ENCODE data around the gene SCART1.

Gene SCART1

GRCh38 chr10:133442191-133442966, 11.4 kb upstream of the SCART1 start:
- no peak for DNase-seq (ENCODE audit: low spot score in 2 of 2)
- Histone ChIP-seq H3K4me1 (no peaks in the 10 kb centered on the region), H3K9me3 (no peaks in the 10 kb centered on the region; the same call in 1 of the 2 replicates), H3K36me3 (replicated peaks) (no peaks in the 10 kb centered on the region), H3K27me3 (ENCODE audit: low read depth) (no peaks in the 10 kb centered on the region), H3K4me3 (no peak overlapping the region)
- in situ Hi-C loops (cut with MboI; ENCODE audit: low sequenced_read_pairs) = loop anchor here (10.0 kb wide), 1 partner anchor 132 kb away; no protein-coding TSS in a partner anchor

- H3K4me1 ChIP-seq = no peaks in the 10 kb centered on the region
- DNase-seq (ENCODE audit: low spot score in 2 of 2) = no peak
- H3K36me3 ChIP-seq (replicated peaks) = no peaks in the 10 kb centered on the region
- H3K9me3 ChIP-seq = no peaks in the 10 kb centered on the region; the same call in 1 of the 2 replicates
- in situ Hi-C loops (cut with MboI; ENCODE audit: low sequenced_read_pairs) = loop anchor here (10.0 kb wide), 1 partner anchor 132 kb away; no protein-coding TSS in a partner anchor
- H3K4me3 ChIP-seq = no peak overlapping the region
- no peaks in the 10 kb centered on the region for H3K27me3 ChIP-seq (ENCODE audit: low read depth)
Observed at GRCh38 chr10:133442967-133443924, 10.5 kb upstream of the SCART1 start.

GRCh38 chr10:133444342-133445267, 9.1 kb upstream of the SCART1 start:
- in situ Hi-C loops (cut with MboI; ENCODE audit: low sequenced_read_pairs) = loop anchor here (10.0 kb wide), 1 partner anchor 130 kb away; no protein-coding TSS in a partner anchor
- Histone ChIP-seq H3K27me3 (ENCODE audit: low read depth) (no peaks in the 10 kb centered on the region), H3K36me3 (replicated peaks) (no peaks in the 10 kb centered on the region), H3K4me1 (no peaks in the 10 kb centered on the region), H3K4me3 (no peak overlapping the region), H3K9me3 (no peaks in the 10 kb centered on the region; the same call in 1 of the 2 replicates)
- no peak for DNase-seq (ENCODE audit: low spot score in 2 of 2)

- H3K36me3 ChIP-seq (replicated peaks) = no peaks in the 10 kb centered on the region
- H3K27me3 ChIP-seq (ENCODE audit: low read depth) = no peaks in the 10 kb centered on the region
- no peak for DNase-seq (ENCODE audit: low spot score in 2 of 2)
- no peaks in the 10 kb centered on the region; the same call in 1 of the 2 replicates for H3K9me3 ChIP-seq
- H3K4me3 ChIP-seq = no peak overlapping the region
- in situ Hi-C loops (cut with MboI; ENCODE audit: low sequenced_read_pairs) = loop anchor here (10.0 kb wide), 1 partner anchor 130 kb away; no protein-coding TSS in a partner anchor
- no peaks in the 10 kb centered on the region for H3K4me1 ChIP-seq
Observed at GRCh38 chr10:133445268-133445732, 8.4 kb upstream of the SCART1 start.

GRCh38 chr10:133445751-133446708, 7.7 kb upstream of the SCART1 start:
- in situ Hi-C loops (cut with MboI; ENCODE audit: low sequenced_read_pairs) = loop anchor here (10.0 kb wide), 1 partner anchor 129 kb away; no protein-coding TSS in a partner anchor
- H3K9me3 ChIP-seq = no peaks in the 10 kb centered on the region; the same call in 1 of the 2 replicates
- H3K4me1 ChIP-seq = no peaks in the 10 kb centered on the region
- H3K27me3 ChIP-seq (ENCODE audit: low read depth) = peaks cover 2% of the 10 kb centered on the region
- no peaks in the 10 kb centered on the region for H3K36me3 ChIP-seq (replicated peaks)
- H3K4me3 ChIP-seq = no peak overlapping the region
- DNase-seq (ENCODE audit: low spot score in 2 of 2) = no peak

- in situ Hi-C loops (cut with MboI; ENCODE audit: low sequenced_read_pairs) = loop anchor here (10.0 kb wide), 1 partner anchor 128 kb away; no protein-coding TSS in a partner anchor
Observed at GRCh38 chr10:133446979-133447378, 6.8 kb upstream of the SCART1 start.

GRCh38 chr10:133448120-133448519, 5.6 kb upstream of the SCART1 start:
- H3K4me1 ChIP-seq = no peaks in the 10 kb centered on the region
- in situ Hi-C loops (cut with MboI; ENCODE audit: low sequenced_read_pairs) = loop anchor here (10.0 kb wide), 1 partner anchor 127 kb away; no protein-coding TSS in a partner anchor
- H3K9me3 ChIP-seq = no peaks in the 10 kb centered on the region; the same call in 1 of the 2 replicates
- H3K27me3 ChIP-seq (ENCODE audit: low read depth) = peaks cover 7% of the 10 kb centered on the region
- no peak overlapping the region for H3K4me3 ChIP-seq
- DNase-seq (ENCODE audit: low spot score in 2 of 2) = no peak
- no peaks in the 10 kb centered on the region for H3K36me3 ChIP-seq (replicated peaks)

More at GRCh38 chr10:133446979-133447378, 6.8 kb upstream of the SCART1 start:
- Histone ChIP-seq H3K4me3 (no peak overlapping the region), H3K27me3 (ENCODE audit: low read depth) (peaks cover 7% of the 10 kb centered on the region), H3K36me3 (replicated peaks) (no peaks in the 10 kb centered on the region), H3K9me3 (no peaks in the 10 kb centered on the region; the same call in 1 of the 2 replicates), H3K4me1 (no peaks in the 10 kb centered on the region)
- DNase-seq (ENCODE audit: low spot score in 2 of 2) = no peak

GRCh38 chr10:133451346-133451745, 2.4 kb upstream of the SCART1 start:
- no peak for DNase-seq (ENCODE audit: low spot score in 2 of 2)
- no peaks in the 10 kb centered on the region for H3K4me1 ChIP-seq
- H3K27me3 ChIP-seq (ENCODE audit: low read depth) = peaks cover 7% of the 10 kb centered on the region
- H3K9me3 ChIP-seq = no peaks in the 10 kb centered on the region; the same call in 1 of the 2 replicates
- H3K36me3 ChIP-seq (replicated peaks) = no peaks in the 10 kb centered on the region
- no peak overlapping the region for H3K4me3 ChIP-seq
- in situ Hi-C loops (cut with MboI; ENCODE audit: low sequenced_read_pairs) = no loop called here

GRCh38 chr10:133452453-133452852, 1.3 kb upstream of the SCART1 start:
- Histone ChIP-seq H3K9me3 (no peaks in the 10 kb centered on the region; the same call in 1 of the 2 replicates), H3K4me3 (no peak overlapping the region), H3K36me3 (replicated peaks) (no peaks in the 10 kb centered on the region), H3K4me1 (no peaks in the 10 kb centered on the region), H3K27me3 (ENCODE audit: low read depth) (peaks cover 7% of the 10 kb centered on the region)
- no peak for DNase-seq (ENCODE audit: low spot score in 2 of 2)
- in situ Hi-C loops (cut with MboI; ENCODE audit: low sequenced_read_pairs) = no loop called here

GRCh38 chr10:133454204-133454893, 604 bp downstream of the SCART1 start:
- peaks cover 7% of the 10 kb centered on the region for H3K27me3 ChIP-seq (ENCODE audit: low read depth)
- in situ Hi-C loops (cut with MboI; ENCODE audit: low sequenced_read_pairs) = no loop called here
- H3K9me3 ChIP-seq = no peaks in the 10 kb centered on the region; the same call in 1 of the 2 replicates
- H3K4me1 ChIP-seq = no peaks in the 10 kb centered on the region
- no peak for DNase-seq (ENCODE audit: low spot score in 2 of 2)
- no peaks in the 10 kb centered on the region for H3K36me3 ChIP-seq (replicated peaks)
- no peak overlapping the region for H3K4me3 ChIP-seq

- peaks cover 7% of the 10 kb centered on the region for H3K27me3 ChIP-seq (ENCODE audit: low read depth)
- no peaks in the 10 kb centered on the region for H3K36me3 ChIP-seq (replicated peaks)
- no peaks in the 10 kb centered on the region for H3K4me1 ChIP-seq
- in situ Hi-C loops (cut with MboI; ENCODE audit: low sequenced_read_pairs) = no loop called here
- H3K4me3 ChIP-seq = no peak overlapping the region
- no peak for DNase-seq (ENCODE audit: low spot score in 2 of 2)
- no peaks in the 10 kb centered on the region for H3K9me3 ChIP-seq
Observed at GRCh38 chr10:133455196-133455595, 1.5 kb downstream of the SCART1 start.
